ENCODE data around the gene MIGA2. TPM values are rescaled to one million over a fixed set of nuclear protein-coding genes. Genes with fewer than 3 reads are reported as not detected.

The MIGA2 gene
- total and polyA plus RNA-seq, 2 experiments from 2014 or later = 19.3 to 47.8 TPM

- H3K79me2 ChIP-seq (replicated peaks; ENCODE audit: insufficient read depth) = no peaks in the 10 kb centered on the region
- Mint-ChIP-seq H3K4me1 (no peaks in the 10 kb centered on the region), H3K27ac (no peak overlapping the region)
Measured at GRCh38 chr9:129060991-129061390, 24.6 kb downstream of the MIGA2 start.

More at GRCh38 chr9:129060991-129061390, 24.6 kb downstream of the MIGA2 start:
- Histone ChIP-seq H3K4me3 (no peak overlapping the region), H3K36me3 (ENCODE audit: insufficient read depth) (no peaks in the 10 kb centered on the region; the same call in 1 of the 2 replicates), H2AFZ (no peak overlapping the region), H3K9me2 (ENCODE audit: insufficient read depth) (no peaks in the 10 kb centered on the region), H3K27me3 (ENCODE audit: insufficient read depth) (no peaks in the 10 kb centered on the region), H3K27ac (ENCODE audit: low read depth) (no peak overlapping the region), H3K4me2 (no peak overlapping the region), H4K20me1 (replicated peaks; ENCODE audit: insufficient read depth) (no peaks in the 10 kb centered on the region), H3F3A (replicated peaks; ENCODE audit: low read depth) (no peaks in the 10 kb centered on the region), H3K4me1 (ENCODE audit: insufficient read depth) (no peaks in the 10 kb centered on the region)
- no peak overlapping the region for H3K4me3 Mint-ChIP-seq
- H3K36me3 Mint-ChIP-seq (ENCODE audit: low read depth) = peaks cover 39% of the 10 kb centered on the region
- ATAC-seq (no peak), DNase-seq (ENCODE audit: low spot score) (no peak)
- no peaks in the 10 kb centered on the region for H3K9me3 Mint-ChIP-seq
- peaks cover 1% of the 10 kb centered on the region for H3K27me3 Mint-ChIP-seq (ENCODE audit: insufficient read depth, low read depth, poor library complexity)
- TF ChIP-seq ETS1 (IDR thresholded peaks at IDR 0.05) (no peak), CREB1 (CRISPR knock-in tag; IDR thresholded peaks at IDR 0.05; ENCODE audit: low read depth) (no peak), REST (IDR thresholded peaks at IDR 0.05; ENCODE audit: unreplicated experiment) (no peak), ZNF331 (CRISPR knock-in tag; IDR thresholded peaks at IDR 0.05; ENCODE audit: low read depth) (no peak), ZNF462 (CRISPR knock-in tag; IDR thresholded peaks at IDR 0.05) (no peak), JUNB (IDR thresholded peaks at IDR 0.05; ENCODE audit: unreplicated experiment) (no peak), STAT1 (IDR thresholded peaks at IDR 0.05; ENCODE audit: unreplicated experiment) (no peak), ZNF114 (CRISPR knock-in tag; IDR thresholded peaks at IDR 0.05) (no peak), POLR2AphosphoS5 (IDR thresholded peaks at IDR 0.05; ENCODE audit: low read depth) (no peak), CTCF (conservative IDR thresholded peaks at IDR 0.05; ENCODE audit: low read depth in 2 of 2) (no peak)
